IMR-90 (cell line): ENCODE measurements around the gene COMP.

Experiments
- BHLHE40 ChIP-seq: fragments of 150-350 bp; IDR thresholded peaks from 2 replicates; pipeline ENCODE4 v1.6.1; 2016; ENCODE audit warnings: mild to moderate bottlenecking, low read depth, low read length
- CEBPB ChIP-seq: IDR thresholded peaks from 2 replicates; pipeline ENCODE4 v1.6.1; 2012; ENCODE audit warnings: low read depth, low read length, improper control_type of control experiment
- CHD1 ChIP-seq: IDR thresholded peaks from 2 replicates; pipeline ENCODE4 v1.6.1; 2012; ENCODE audit warnings: low read depth, low read length, improper control_type of control experiment
- MAFK ChIP-seq: IDR thresholded peaks from 2 replicates; pipeline ENCODE4 v1.6.1; 2012; ENCODE audit warnings: low read depth, low read length, improper control_type of control experiment
- MAZ ChIP-seq: IDR thresholded peaks from 2 replicates; pipeline ENCODE4 v1.6.1; 2012; ENCODE audit warnings: low read depth, mild to moderate bottlenecking, low read length, improper control_type of control experiment, moderate library complexity, borderline replicate concordance
- MXI1 ChIP-seq: IDR thresholded peaks from 2 replicates; pipeline ENCODE4 v1.6.1; 2012; ENCODE audit warnings: low read depth, mild to moderate bottlenecking, low read length, moderate library complexity, borderline replicate concordance
- POLR2A ChIP-seq: IDR thresholded peaks from 2 replicates; pipeline ENCODE4 v1.6.1; 2012; ENCODE audit warnings: mild to moderate bottlenecking, low read depth, low read length
- RAD21 ChIP-seq: IDR thresholded peaks from 2 replicates; pipeline ENCODE4 v1.6.1; 2012; ENCODE audit warnings: low read length, improper control_type of control experiment
- RCOR1 ChIP-seq: IDR thresholded peaks from 2 replicates; pipeline ENCODE4 v1.6.1; 2012; ENCODE audit warnings: mild to moderate bottlenecking, low read length, improper control_type of control experiment; ENCODE audit not compliant: insufficient replicate concordance
- RFX5 ChIP-seq: IDR thresholded peaks from 2 replicates; pipeline ENCODE4 v1.8.0; 2012; ENCODE audit warnings: low read depth, mild to moderate bottlenecking, low read length, moderate library complexity
- SMC3 ChIP-seq: fragments of 150-350 bp; IDR thresholded peaks from 2 replicates; pipeline ENCODE4 v1.6.1; 2016; ENCODE audit warnings: low read depth, mild to moderate bottlenecking, antibody characterized with exemption, low read length, moderate library complexity
- TF ChIP-seq, protein P1 (sequence below): conservative IDR thresholded peaks from 2 replicates; pipeline ENCODE4 v1.5.1; 2012; ENCODE audit warnings: mild to moderate bottlenecking, low read depth, low read length, improper control_type of control experiment

DNA sequence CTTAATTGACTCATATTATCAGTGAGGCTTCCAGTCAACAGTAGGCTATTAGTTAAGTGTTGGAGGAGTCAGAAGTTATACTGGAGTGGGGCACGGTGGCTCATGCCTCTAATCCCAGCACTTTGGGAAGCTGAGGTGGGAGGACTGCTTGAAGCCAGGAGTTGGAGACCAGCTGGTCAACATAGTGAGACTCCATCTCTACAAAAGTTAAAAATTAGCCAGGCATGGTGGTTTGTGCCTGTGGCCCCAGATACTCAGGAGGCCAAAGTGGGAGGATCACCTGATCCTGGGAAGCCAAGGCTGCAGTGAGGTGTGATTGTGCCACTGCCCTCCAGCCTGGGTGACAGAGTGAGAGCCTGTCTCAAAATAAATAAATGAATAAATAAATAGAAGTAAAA, 53.2 kb downstream of the COMP start:
- TF ChIP-seq MXI1, result no peak
- TF ChIP-seq, protein P1, sequence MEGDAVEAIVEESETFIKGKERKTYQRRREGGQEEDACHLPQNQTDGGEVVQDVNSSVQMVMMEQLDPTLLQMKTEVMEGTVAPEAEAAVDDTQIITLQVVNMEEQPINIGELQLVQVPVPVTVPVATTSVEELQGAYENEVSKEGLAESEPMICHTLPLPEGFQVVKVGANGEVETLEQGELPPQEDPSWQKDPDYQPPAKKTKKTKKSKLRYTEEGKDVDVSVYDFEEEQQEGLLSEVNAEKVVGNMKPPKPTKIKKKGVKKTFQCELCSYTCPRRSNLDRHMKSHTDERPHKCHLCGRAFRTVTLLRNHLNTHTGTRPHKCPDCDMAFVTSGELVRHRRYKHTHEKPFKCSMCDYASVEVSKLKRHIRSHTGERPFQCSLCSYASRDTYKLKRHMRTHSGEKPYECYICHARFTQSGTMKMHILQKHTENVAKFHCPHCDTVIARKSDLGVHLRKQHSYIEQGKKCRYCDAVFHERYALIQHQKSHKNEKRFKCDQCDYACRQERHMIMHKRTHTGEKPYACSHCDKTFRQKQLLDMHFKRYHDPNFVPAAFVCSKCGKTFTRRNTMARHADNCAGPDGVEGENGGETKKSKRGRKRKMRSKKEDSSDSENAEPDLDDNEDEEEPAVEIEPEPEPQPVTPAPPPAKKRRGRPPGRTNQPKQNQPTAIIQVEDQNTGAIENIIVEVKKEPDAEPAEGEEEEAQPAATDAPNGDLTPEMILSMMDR, result no peak
- no peak for TF ChIP-seq POLR2A
- TF ChIP-seq RAD21, result no peak
- TF ChIP-seq MAZ, result no peak
- TF ChIP-seq BHLHE40, result no peak
- no peak for TF ChIP-seq RFX5
- no peak for TF ChIP-seq SMC3
- TF ChIP-seq CHD1, result no peak
- no peak for TF ChIP-seq CEBPB
- no peak for TF ChIP-seq MAFK
- TF ChIP-seq RCOR1, result no peak
